Measurements from ENCODE around the gene TCAIM.
"Not testable (repeated sequence)": the region's sequence is repeated elsewhere in the genome, so short reads cannot be mapped to it uniquely, and the experiment has no call there.

The TCAIM gene

DNA sequence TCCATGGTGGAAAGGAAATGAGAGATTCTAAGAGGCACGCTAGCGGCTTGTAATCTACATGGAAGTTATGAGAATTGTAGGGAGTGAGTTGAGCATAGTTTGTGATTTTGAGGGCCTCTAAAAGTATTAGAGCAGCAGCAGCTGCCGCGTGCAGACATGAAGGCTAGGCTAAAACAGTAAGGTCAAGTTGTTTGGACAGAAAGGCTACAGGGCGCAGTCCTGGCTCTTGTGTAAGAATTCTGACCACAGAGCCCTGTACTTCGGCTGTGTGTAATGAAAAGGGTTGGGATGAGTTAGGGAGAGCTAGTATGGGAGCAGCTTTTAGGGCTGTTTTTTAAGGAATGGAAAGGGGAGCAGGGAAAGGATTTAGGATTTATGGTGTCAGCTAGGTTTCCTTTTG lies 8.0 kb downstream of the TCAIM start:
- not testable (repeated sequence) for DNase-seq (ENCODE audit: low read depth)

DNA sequence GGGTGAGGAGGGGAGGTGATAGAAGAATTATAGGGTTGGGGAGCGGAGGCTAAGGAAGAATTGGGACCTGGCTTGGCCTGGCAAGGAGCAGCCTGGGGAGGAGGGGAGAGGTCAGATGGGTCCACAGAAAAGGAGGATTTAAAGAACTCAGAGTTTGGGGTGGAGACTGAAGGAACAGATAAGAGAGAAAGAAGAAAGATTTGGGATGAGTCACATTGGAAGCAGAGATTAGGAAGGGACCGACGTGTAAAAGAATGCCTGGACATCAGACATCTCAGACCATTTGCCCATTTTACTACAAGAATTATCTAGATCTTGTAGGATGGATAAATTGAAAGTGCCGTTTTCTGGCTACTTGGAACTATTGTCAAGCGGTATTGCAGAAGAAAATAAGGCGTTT lies 10.4 kb downstream of the TCAIM start:
- no peak for DNase-seq (ENCODE audit: low read depth)

DNA sequence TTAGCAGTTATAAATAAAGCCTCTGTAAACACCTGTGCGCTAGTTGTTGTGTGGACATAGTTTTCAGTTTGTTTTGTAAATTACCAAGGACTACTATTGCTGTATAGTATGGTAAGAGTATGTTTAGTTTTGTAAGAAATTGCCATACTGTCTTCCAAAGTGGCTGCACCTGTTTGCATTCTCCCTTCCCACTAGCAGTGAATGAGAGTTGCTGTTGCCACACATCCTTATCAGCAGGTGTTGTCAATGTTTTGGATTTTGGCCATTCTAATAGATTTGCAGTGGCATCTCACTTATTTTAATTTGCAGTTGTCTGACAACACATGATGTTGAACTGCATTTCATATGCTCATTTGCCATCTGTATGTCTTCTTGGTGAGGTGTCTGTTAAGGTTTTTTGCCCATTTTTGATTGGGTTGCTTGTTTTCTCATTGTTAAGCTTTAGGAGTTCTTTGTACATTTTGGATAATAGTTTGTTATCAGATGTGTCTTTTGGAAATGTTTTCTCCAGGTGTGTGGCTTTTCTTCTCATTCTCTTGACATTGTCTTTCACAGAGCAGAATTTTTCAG lies 14.9 kb downstream of the TCAIM start:
- no peak for DNase-seq (ENCODE audit: low read depth)

DNA sequence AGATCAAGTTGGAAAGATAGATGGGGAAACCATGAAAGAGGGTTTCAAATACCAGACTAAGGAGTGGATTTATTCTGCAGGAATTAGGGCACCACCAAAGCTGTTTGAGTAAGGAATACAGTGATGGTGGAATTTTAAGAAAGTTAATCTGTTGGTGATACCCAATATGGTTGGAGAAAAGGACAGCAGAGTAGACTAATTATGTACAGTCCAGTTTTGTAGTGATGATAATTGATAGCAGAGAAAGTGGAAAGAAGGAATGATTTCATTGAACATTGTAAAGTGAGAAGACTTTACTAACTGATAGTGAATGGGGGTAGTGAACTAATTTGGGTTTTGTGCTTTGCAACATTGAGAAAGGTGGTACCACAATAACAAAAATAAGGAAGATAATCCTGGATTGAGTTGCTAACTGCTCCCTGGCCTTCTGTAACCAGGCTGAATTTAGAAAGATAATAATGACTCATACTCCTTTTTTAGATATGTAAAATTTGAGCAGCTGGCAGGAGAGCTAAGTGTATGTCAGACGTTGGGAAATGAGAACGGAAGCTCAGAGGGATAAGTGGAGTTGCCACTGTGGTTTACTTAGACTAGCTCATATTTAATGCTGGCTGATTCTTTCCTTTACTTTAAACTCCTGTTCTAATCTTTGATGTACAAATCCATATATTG lies 16.9 kb downstream of the TCAIM start:
- no peak for DNase-seq (ENCODE audit: low read depth)

DNA sequence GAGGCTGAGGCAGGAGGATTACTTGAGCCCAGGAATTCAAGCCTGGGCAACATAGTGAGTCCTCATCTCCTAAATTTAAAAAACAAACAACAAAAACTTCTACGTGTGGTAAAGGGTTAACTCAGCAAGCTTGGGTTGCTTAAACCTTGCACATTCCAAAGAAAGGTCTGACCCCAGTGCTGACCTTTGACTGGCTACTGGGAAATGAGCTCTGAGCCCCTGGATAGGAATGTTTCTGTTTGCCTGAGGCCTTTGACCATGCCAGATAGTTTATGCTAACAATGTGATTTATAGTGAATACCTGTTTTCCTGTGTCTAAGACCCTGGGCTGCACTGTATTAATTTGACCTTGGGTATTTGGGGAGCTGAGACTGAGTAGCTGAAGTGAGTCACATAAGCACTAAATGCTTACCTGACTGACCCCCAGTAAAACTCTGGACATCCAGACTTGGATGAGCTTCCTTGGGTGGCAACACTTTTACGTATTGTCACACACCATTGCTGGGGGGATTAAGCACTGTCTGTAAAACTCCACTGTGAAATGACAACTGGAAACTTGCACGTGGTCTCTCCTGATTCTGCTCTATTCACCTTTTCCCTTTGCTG lies 20.7 kb downstream of the TCAIM start:
- DNase-seq (ENCODE audit: low read depth): no peak

DNA sequence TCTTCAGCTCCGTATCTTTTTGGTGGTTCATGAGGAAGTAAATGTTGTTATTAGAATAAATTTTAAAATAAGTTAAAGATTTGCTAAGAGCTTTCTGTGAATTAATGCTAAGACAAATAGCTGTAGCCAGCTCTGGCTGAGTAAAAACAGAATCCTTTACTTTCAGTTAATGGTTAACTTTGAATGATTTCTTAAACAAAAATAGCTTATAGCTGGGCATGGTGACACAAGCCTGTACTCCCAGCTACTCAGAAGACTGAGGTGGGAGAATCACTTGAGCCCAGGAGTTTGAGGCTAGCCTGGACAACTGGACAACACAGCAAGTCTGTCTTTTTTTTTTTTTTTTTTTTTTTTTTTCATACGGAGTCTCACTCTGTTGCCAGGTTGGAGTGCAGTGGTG lies 25.0 kb downstream of the TCAIM start:
- DNase-seq (ENCODE audit: low read depth): no peak

DNA sequence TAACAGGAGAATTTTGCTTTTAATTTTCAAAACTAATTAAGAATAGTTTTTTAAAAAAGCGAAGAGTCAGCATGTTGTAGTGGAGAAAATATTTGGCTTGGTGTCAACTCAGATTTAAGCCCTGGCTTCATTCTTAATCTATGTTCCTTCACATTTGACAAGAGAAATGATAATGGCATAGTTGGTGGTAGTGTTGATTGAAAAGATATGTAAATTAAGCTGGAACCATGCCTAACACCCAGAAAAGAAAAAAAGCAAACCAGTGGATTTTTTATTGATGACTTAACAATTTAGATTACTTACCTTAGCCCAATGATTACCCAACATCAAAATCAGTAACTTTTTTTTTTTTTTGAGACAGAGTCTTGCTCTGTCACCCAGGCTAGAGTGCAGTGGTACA lies 27.4 kb downstream of the TCAIM start:
- no peak for DNase-seq (ENCODE audit: low read depth)

DNA sequence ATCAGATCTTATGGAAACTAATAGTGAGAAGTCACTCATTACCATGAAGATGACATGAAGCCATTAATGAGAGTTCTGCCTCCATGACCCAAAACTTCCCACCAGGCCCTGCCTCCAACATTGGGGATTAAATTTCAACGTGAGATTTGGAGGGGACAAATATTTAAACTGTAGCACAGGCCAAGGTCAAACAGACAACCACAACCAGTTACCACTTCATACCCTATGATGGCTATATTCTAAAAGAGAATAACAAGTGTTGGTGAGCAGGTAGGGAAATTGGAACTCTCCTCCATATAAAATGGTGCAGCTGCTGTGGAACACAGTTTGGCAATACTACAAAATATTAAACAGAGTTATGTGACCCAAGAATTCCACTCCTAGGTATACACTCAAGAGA lies 36.9 kb downstream of the TCAIM start:
- DNase-seq (ENCODE audit: low read depth): no peak

DNA sequence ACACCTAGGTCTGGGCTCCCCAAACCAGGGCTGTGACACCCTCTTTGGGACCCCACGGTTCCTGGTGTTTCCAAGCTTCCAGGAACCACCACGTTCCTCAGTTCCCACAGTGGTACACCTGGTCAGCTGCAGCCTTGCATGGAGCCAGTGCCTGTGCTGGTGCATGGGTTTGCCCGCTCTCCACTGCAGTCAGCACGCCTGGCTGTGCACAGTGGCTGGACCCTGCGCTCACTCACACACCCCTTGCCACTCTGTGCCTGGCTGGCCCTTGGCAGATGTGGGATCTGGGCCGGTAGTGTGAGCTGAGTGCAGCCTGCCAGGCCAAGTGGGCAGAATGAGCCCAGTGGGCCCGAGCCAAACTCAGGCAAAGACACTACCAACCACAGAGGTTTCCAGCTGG lies 48.8 kb downstream of the TCAIM start:
- DNase-seq (ENCODE audit: low read depth): no peak

DNA sequence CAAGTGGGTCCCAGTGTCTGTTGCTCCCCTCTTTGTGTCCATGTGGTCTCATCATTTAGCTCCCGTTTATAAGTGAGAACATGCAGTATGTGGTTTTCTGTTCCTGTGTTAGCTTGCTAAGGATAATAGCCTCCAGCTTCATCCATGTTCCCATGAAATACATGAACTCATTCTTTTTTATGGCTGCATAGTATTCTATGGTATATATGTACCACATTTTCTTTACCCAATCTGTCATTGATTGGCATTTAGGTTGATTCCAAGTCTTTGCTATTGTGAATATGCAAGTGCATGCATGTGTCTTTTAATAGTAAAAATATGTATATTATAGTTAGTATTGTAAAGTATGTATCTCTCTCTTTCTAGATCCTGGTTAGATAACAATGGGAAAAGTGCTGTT lies 53.9 kb downstream of the TCAIM start:
- no peak for DNase-seq (ENCODE audit: low read depth)

DNA sequence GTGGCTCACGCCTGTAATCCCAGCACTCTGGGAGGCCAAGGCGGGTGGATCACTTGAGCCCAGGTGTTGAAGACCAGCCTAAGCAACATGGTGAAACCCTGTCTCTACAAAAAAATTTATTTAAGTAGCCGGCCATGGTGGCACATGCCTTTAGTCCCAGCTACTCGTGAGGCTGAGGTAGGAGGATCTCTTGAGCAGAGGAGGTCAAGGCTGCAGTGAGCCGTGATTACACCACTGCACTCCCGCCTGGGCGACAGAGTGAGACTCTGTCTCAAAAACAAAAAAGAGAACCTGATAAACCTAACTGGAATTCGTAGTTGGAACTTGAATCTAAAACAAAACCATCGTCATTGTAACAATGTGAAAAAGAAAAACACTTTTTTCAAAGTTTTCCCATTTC lies 57.1 kb downstream of the TCAIM start:
- DNase-seq (ENCODE audit: low read depth): no peak

DNA sequence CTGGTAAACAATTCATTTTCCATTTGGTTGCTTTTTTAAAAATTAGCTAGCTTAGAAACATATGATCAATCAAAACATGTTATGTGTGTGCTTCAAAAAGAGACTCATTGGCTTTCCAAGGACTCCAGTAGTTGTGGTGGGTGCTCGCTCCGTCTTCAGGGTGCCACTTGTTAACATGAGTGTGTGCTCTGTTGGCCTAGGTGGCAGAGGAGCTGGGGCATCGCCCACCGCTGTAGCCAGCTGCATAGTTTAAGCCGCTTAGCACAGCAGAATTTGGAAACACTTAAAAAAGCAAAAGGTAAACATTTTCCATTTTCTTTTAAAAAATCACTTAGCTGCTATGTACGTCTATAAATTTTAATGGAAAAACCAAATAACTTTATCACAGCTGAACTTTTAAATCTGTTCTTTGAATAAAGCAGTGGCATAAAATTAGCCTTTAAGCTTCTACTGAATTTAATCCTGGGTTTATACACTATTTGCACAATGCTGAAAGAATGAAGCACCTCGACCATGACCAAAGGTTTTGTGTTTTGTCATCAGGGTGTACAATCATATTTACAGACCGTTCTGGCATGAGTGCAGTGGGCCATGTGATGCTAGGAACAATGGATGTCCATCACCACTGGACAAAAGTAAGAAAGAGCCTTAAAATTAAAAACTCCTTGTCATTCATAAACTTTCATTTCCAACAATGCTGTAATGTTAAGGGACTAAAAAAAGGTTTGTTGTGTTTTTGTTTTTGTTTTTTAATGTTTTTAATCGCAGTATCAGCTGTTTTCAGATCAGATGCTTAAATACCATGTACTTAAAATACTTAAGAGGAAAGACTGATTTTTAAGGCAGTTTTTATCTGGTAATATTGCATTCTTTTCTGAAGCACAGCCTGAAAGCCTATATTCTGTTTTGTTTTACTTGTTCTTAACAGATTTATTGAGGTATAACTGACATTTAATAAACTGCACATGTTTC lies 57.9 kb downstream of the TCAIM start:
- DNase-seq (ENCODE audit: low read depth): no peak

DNA sequence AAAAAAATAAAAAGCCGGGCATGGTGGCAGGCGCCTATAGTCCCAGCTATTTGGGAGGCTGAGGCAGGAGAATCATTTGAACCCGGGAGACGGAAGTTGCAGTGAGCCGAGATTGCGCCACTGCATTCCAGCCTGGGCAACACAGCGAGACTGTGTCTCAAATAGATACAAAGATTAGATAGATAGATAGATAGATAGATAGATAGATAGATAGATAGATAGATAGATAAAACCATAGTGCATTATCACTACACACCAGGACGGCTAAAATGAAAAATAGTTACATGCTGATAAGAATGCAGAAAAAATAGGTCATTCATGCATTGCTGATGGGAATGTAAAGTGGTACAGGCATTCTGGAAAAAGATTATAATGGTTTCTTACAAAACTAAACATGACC lies 59.7 kb downstream of the TCAIM start:
- DNase-seq (ENCODE audit: low read depth): not testable (repeated sequence)

DNA sequence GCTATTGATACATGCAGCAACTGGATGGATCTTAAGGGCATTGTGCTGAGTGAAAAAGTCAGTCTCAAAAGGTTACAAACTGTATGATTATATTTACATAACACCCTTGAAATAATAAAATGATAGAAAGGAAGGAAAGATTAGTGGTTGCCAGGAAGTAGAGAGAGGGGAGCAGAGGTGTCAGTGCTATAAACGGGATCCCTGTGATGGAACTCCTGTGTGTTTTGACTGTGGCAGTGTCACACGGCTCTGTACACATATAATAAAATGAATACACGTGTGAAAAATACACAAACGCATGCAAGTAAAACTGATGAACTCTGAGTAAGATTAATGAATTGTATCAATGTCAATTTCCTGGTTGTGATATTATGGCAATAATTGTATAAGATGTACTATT lies 60.3 kb downstream of the TCAIM start:
- DNase-seq (ENCODE audit: low read depth): no peak

DNA sequence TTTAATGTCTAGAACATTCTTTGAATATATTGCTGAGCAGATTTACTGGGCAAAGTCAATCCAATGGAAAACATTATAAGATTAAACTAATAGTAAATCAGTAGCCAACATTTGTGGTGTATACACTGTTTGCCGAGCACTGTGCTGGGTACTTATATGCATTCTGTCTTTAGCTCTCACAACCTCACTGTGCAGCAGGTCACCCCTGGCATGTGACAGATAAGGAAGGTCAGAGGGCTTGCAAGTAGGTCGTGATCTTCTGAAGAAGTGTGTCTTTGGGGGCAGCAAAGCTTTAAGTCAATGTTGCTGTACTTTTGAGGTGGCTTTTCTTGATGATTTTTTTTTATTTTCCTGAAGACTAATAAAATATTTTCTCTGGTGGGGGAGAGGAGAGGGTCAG lies 62.2 kb downstream of the TCAIM start:
- DNase-seq (ENCODE audit: low read depth): no peak

DNA sequence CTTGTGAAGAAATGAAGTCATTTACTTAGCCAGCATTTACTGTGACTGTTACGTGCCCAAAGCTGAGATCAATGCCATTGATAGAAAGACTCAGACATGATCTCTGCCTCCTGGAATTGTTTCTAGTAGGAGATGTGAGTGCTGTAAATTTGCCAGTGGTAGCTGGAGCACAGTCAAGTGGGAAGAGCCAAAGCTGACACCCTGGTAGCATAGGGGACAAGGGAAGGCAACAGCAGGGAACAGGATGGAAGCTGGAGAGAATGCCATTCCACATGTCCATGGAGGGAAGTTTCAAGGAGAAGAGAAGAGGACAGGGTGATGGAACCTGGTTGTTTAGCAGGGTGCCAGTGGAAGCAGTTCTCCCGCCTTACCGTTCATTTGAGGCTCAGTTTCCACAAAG lies 64.0 kb downstream of the TCAIM start:
- no peak for DNase-seq (ENCODE audit: low read depth)

DNA sequence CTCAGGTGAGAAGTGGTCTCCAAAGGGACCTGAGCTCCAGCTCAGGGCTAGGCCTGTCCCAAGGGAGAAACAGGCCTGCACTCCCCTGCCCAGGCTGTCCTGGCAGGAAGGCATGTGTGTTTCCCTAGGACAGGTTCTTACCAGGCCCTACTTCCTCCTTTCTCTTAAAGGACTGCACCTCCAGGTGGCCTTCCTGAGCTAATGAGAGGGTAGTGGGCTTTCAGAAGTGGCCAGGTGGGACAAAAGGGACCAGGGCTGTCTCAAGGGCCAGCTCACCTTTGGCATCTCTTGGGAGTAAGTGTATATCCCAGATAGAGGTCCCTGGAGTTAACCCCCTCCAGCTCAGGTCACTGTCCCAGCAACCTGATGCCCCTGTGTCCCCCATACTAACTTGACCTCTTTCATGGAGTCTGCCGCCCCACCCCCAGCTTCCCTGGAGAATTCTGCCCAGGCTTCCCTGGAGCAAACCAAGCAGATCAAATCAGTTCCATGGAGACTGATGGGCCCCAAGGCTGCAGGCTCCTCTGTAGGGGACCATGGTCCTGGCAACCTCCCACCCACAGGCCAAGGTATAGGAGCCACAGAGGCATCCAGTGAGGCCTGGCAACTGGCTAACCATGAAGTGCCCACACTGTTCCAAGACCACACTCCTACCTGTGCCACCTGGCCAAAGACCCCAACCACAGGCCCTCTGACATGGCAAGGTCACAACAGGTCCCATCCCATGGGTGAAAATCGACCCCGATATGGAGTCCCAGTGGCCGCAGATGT lies 71.3 kb downstream of the TCAIM start:
- no peak for DNase-seq (ENCODE audit: low read depth)

DNA sequence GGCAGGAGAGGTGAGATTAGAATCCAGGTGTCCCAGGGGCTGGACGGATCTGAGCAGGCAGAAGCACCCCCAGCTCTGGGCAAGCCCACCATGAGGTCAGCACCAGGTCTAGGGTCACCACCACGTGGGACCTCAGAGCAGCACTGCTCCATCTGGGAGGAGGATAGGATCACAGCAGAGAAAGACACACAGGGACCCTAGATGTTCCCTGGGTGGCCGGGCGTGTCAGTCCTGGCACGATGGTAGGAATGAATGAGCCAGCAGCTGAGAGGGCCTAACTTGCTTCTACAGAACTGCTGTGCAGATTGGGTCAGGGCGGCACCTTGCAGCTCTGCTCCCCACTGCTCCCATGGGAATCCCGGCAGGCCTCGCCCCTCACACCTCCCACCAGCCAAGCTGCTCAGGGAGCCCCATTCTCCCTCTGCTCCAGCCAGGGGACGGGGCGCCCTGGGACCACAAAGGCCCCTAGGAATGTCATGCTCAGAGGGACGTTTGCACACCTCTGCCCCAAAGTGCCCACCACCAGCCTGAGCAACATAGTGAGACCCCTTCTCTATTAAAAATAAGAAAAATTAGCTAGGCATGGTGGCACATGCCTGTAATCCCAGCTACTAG lies 72.6 kb downstream of the TCAIM start:
- no peak for DNase-seq (ENCODE audit: low read depth)

DNA sequence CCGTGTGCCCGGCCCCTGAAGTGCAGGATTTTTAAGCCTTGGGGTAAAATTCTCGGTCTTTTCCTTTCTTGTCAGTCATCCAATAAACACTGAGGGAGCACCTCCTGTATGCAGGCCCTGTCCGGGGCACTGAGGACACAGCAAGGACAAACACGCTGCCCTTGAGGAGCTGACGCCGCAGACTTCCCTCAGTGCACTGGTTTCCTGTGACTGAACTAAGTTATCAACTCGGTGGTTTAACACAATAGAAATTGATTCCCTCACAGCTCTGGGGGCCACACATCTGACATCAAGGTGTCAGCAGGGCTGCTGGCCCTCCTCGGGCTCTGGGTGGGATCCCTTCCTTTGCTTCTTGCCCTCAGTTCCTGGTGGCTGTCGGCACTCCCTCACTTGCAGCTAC lies 73.8 kb downstream of the TCAIM start:
- no peak for DNase-seq (ENCODE audit: low read depth)

DNA sequence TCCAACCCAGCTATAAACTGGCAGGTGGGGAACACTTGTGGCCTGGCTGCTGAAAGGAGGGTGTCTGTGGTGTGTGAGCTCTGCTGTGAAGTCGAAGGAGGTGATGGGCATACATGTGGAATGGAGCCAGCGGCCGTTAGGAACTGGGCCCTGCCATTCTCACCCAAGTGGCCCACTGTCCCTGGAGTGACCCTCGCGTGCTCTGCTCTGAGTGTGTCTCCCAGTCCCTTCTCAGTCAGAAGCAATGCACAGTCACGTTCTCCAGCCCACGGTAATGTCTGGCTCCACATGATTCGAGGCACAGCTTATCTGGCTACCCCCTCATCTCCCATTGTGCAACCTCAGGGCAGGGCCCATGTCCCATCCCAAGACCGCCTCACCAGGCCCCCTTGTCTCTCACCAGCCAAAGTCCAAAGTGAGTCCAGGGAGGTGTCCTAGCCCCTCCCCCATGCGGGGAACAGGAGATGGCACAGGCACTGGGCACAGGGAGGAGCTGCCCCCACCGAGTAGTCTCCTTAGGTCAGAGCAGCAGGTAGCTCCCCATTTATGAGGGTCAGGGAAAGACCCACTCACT lies 76.0 kb downstream of the TCAIM start:
- DNase-seq (ENCODE audit: low read depth): no peak

DNA sequence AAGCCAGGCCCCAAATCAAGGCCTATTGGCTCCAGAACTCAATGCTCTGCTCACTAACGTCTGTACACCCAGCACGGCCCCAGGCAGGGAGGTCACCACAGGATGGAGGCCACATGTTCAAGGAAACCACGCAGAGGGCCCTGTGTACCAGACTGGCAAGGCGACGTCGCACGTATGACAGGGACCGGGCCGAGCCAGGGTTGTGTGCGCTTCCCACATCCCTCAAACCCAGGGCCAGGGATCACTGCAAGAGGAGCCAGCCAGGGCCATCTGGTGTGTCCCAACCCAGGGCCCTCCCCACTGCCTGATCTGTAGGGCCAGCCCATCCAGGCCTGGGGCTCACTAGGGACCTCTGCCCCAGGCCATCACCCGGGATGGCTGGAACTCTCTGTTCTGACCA lies 76.9 kb downstream of the TCAIM start:
- DNase-seq (ENCODE audit: low read depth): no peak

All from stimulated activated CD8-positive, alpha-beta memory T cell treated with anti-CD3 and anti-CD28 coated beads, Interleukin-7, amount 100 ng/mL, for 24 hours (primary cell).